H9 (cell line): ENCODE measurements around the gene GSE1. TPM values are rescaled to one million over a fixed set of nuclear protein-coding genes. Genes with fewer than 3 reads are reported as not detected.
"Not testable (repeated sequence)": the region's sequence is repeated elsewhere in the genome, so short reads cannot be mapped to it uniquely, and the experiment has no call there.

Experiments
- DNase-seq: peaks from one replicate; pipeline ENCODE4 v3.0.0-alpha.2; 2017
- H2AFZ ChIP-seq: one replicate; pipeline ENCODE4 v1.6.1; 2013; ENCODE audit warnings: mild to moderate bottlenecking, low read length, control low read depth, moderate library complexity
- H2AK5ac ChIP-seq: 2 replicates; pipeline ENCODE4 v1.6.1; 2013; ENCODE audit warnings: low read length, control low read depth, mixed read lengths; ENCODE audit not compliant: insufficient read length
- H2BK120ac ChIP-seq: one replicate; pipeline ENCODE4 v1.6.1; 2013; ENCODE audit warnings: low read depth, mild to moderate bottlenecking, low read length, control low read depth, inconsistent platforms; ENCODE audit not compliant: poor library complexity, severe bottlenecking
- H2BK12ac ChIP-seq: 2 replicates; pipeline ENCODE4 v1.6.1; 2013; ENCODE audit warnings: low read length, control low read depth, mixed read lengths, low read depth; ENCODE audit not compliant: insufficient read length
- H2BK15ac ChIP-seq: 2 replicates; pipeline ENCODE4 v1.6.1; 2013; ENCODE audit warnings: low read depth, low read length, control low read depth
- H2BK20ac ChIP-seq: one replicate; pipeline ENCODE4 v1.6.1; 2013; ENCODE audit warnings: low read depth, mild to moderate bottlenecking, low read length, control low read depth, inconsistent platforms; ENCODE audit not compliant: poor library complexity, severe bottlenecking
- H2BK5ac ChIP-seq: 2 replicates; pipeline ENCODE4 v1.6.1; 2013; ENCODE audit warnings: low read length, control low read depth, mixed read lengths; ENCODE audit not compliant: insufficient read length
- H3K14ac ChIP-seq: 2 replicates; pipeline ENCODE4 v1.6.1; 2013; ENCODE audit warnings: low read length, control low read depth; ENCODE audit not compliant: insufficient read depth
- H3K18ac ChIP-seq: 2 replicates; pipeline ENCODE4 v1.6.1; 2013; ENCODE audit warnings: low read depth, mild to moderate bottlenecking, mixed read lengths, low read length, control low read depth; ENCODE audit not compliant: insufficient read length
- H3K23ac ChIP-seq: 2 replicates; pipeline ENCODE4 v1.6.1; 2013; ENCODE audit warnings: low read length, control low read depth, mixed read lengths, low read depth; ENCODE audit not compliant: insufficient read length
- H3K23me2 ChIP-seq: 2 replicates; pipeline ENCODE4 v1.6.1; 2013; ENCODE audit warnings: low read depth, mild to moderate bottlenecking, mixed read lengths, low read length, control low read depth; ENCODE audit not compliant: insufficient read length, poor library complexity, severe bottlenecking
- H3K27ac ChIP-seq: 2 replicates; pipeline ENCODE4 v1.5.1; 2013; ENCODE audit warnings: low read length, control low read depth, mixed read lengths, low read depth; ENCODE audit not compliant: insufficient read length
- H3K27me3 ChIP-seq: 2 replicates; pipeline ENCODE4 v1.6.1; 2013; ENCODE audit warnings: low read length, control low read depth, inconsistent platforms; ENCODE audit not compliant: insufficient read depth
- H3K4ac ChIP-seq: 2 replicates; pipeline ENCODE4 v1.6.1; 2013; ENCODE audit warnings: low read depth, mild to moderate bottlenecking, control low read depth, inconsistent platforms, low read length, moderate library complexity
- H3K4me1 ChIP-seq: 2 replicates; pipeline ENCODE4 v1.6.1; 2013; ENCODE audit warnings: low read length, control low read depth, inconsistent platforms; ENCODE audit not compliant: insufficient read depth
- H3K4me2 ChIP-seq: 2 replicates; pipeline ENCODE4 v1.6.1; 2013; ENCODE audit warnings: low read length, control low read depth, mixed read lengths; ENCODE audit not compliant: insufficient read length, insufficient read depth
- H3K56ac ChIP-seq: 2 replicates; pipeline ENCODE4 v1.6.1; 2013; ENCODE audit warnings: low read depth, mild to moderate bottlenecking, mixed read lengths, low read length, control low read depth; ENCODE audit not compliant: insufficient read length
- H3K79me1 ChIP-seq: 2 replicates; pipeline ENCODE4 v1.6.1; 2013; ENCODE audit warnings: low read depth, mild to moderate bottlenecking, moderate library complexity, low read length, control low read depth, inconsistent platforms; ENCODE audit not compliant: insufficient read depth, poor library complexity, severe bottlenecking
- H3K79me2 ChIP-seq: 2 replicates; pipeline ENCODE4 v1.6.1; 2013; ENCODE audit warnings: low read length, control low read depth, inconsistent platforms; ENCODE audit not compliant: insufficient read depth
- H3K9ac ChIP-seq: 2 replicates; pipeline ENCODE4 v1.6.1; 2013; ENCODE audit warnings: low read length, control low read depth, mixed read lengths; ENCODE audit not compliant: insufficient read length; ENCODE audit errors: extremely low read depth
- H3K9me3 ChIP-seq: one replicate; pipeline ENCODE4 v1.6.1; 2013; ENCODE audit warnings: low read depth, low read length, inconsistent platforms; ENCODE audit not compliant: control insufficient read depth
- H3T11ph ChIP-seq: one replicate; pipeline ENCODE4 v1.6.1; 2013; ENCODE audit warnings: mild to moderate bottlenecking, low read length, control low read depth, inconsistent platforms
- H4K20me1 ChIP-seq: one replicate; pipeline ENCODE4 v1.6.1; 2013; ENCODE audit not compliant: control insufficient read depth, insufficient read length, insufficient read depth
- H4K5ac ChIP-seq: 2 replicates; pipeline ENCODE4 v1.6.1; 2013; ENCODE audit warnings: low read depth, mild to moderate bottlenecking, mixed read lengths, low read length, control low read depth; ENCODE audit not compliant: insufficient read length
- H4K8ac ChIP-seq: replicated peaks from 2 replicates; pipeline ENCODE4 v1.6.1; 2013; ENCODE audit warnings: low read length, control low read depth, mixed read lengths, low read depth; ENCODE audit not compliant: insufficient read length
- H4K91ac ChIP-seq: 2 replicates; pipeline ENCODE4 v1.6.1; 2013; ENCODE audit warnings: low read depth, mild to moderate bottlenecking, moderate library complexity, mixed read lengths, low read length, control low read depth; ENCODE audit not compliant: insufficient read length
- H3K27ac Mint-ChIP-seq, 3 experiments: 2 replicates in 2 of 3; 3 replicates in 1 of 3; pipeline ENCODE4 v1.8.0; 2020 to 2021; ENCODE audit warnings: mixed read lengths in 3 of 3, mild to moderate bottlenecking in 1 of 3, moderate library complexity in 1 of 3
- H3K27me3 Mint-ChIP-seq: 2 replicates; pipeline ENCODE4 v1.8.0; 2021; ENCODE audit warnings: low read depth, mild to moderate bottlenecking, moderate library complexity, mixed read lengths
- H3K36me3 Mint-ChIP-seq, 3 experiments: 2 replicates in 2 of 3; 3 replicates in 1 of 3; pipeline ENCODE4 v1.8.0; 2020 to 2021; ENCODE audit warnings: low read depth in 3 of 3, mixed read lengths in 3 of 3; ENCODE audit not compliant: insufficient read depth in 1 of 3
- H3K4me1 Mint-ChIP-seq, 2 experiments: 2 replicates each; pipeline ENCODE4 v1.8.0; 2020; ENCODE audit warnings: mixed read lengths in 2 of 2
- H3K4me3 Mint-ChIP-seq, 2 experiments: 2 replicates in 1 of 2; 3 replicates in 1 of 2; pipeline ENCODE4 v1.8.0; 2020 to 2021; ENCODE audit warnings: mild to moderate bottlenecking in 2 of 2, mixed read lengths in 2 of 2, moderate library complexity in 1 of 2
- H3K9me3 Mint-ChIP-seq, 2 experiments: 2 replicates in 1 of 2; 3 replicates in 1 of 2; pipeline ENCODE4 v1.8.0; 2020; ENCODE audit warnings: mild to moderate bottlenecking in 2 of 2, mixed read lengths in 2 of 2, moderate library complexity in 1 of 2
- WGBS: extraction: QIAGEN DNeasy Blood & Tissue Kit; methylation state at CpG from one replicate; pipeline ENCODE4 v1.1.7; 2013; ENCODE audit warnings: missing lambda C conversion rate, low lambda C conversion rate, mixed read lengths; ENCODE audit not compliant: insufficient read length; ENCODE audit errors: extremely low coverage; 5-methylcytosine and 5-hydroxymethylcytosine counted together
- total RNA-seq: library from RNA; stranded (reverse); gene quantifications from 2 replicates; pipeline ENCODE4 v1.2.1, GENCODE V29; 2021
- TF ChIP-seq, protein P1 (sequence below): fragments of 200-600 bp; sonication (generic); conservative IDR thresholded peaks from 3 replicates; pipeline ENCODE4 v1.8.0; 2021; ENCODE audit warnings: antibody characterized with exemption, mild to moderate bottlenecking

GSE1 gene
- total RNA-seq, 1 experiment from 2014 or later, result 125 TPM

- peaks cover 5% of the 10 kb centered on the region; the same call in 1 of the 2 replicates for H3K79me2 ChIP-seq
Measured at GRCh38 chr16:85591381-85591780, 21.7 kb upstream of the GSE1 start.

GRCh38 chr16:85592277-85592676 is 20.8 kb upstream of the GSE1 start:
- not testable (repeated sequence) for H3K27me3 Mint-ChIP-seq, H3K23me2 ChIP-seq, H3K4ac ChIP-seq, H3K27ac ChIP-seq, H3K36me3 Mint-ChIP-seq, DNase-seq, H3K4me2 ChIP-seq, H4K91ac ChIP-seq, H2BK5ac ChIP-seq, H3T11ph ChIP-seq, H3K14ac ChIP-seq, H3K27me3 ChIP-seq, H3K18ac ChIP-seq, H3K23ac ChIP-seq, H3K27ac Mint-ChIP-seq, H4K20me1 ChIP-seq, H2BK20ac ChIP-seq, H3K79me2 ChIP-seq, H2AFZ ChIP-seq, H3K4me1 ChIP-seq, H3K9ac ChIP-seq, H3K79me1 ChIP-seq, H3K9me3 ChIP-seq, H2BK15ac ChIP-seq, H4K8ac ChIP-seq, H2BK120ac ChIP-seq, H3K9me3 Mint-ChIP-seq, H2AK5ac ChIP-seq, H2BK12ac ChIP-seq, H3K56ac ChIP-seq, H4K5ac ChIP-seq, H3K4me3 Mint-ChIP-seq
- WGBS, result no CpG with 5 or more reads among the region's 8 CpGs
- peaks cover 31 to 33% of the 10 kb centered on the region in 2 experiments for H3K4me1 Mint-ChIP-seq

More at GRCh38 chr16:85591381-85591780, 21.7 kb upstream of the GSE1 start:
- H2AK5ac ChIP-seq, result no peak overlapping the region
- H3K27ac ChIP-seq, result no peak overlapping the region
- Mint-ChIP-seq H3K27ac (no peak overlapping the region; a peak in 1 of 7 replicates), H3K36me3 (peaks cover 0 to 7% (median 1%) of the 10 kb centered on the region in 3 experiments; a peak in 3 of 7 replicates), H3K9me3 (no peaks in the 10 kb centered on the region), H3K4me3 (no peak overlapping the region), H3K4me1 (peaks cover 36 to 38% of the 10 kb centered on the region in 2 experiments), H3K27me3 (no peaks in the 10 kb centered on the region; the same call in 1 of the 2 replicates)
- H3K9ac ChIP-seq, result no peak overlapping the region
- no peak overlapping the region for H2BK15ac ChIP-seq
- H3K14ac ChIP-seq, result no peak overlapping the region
- WGBS, result no CpG with 5 or more reads among the region's 11 CpGs
- no peak overlapping the region for H3T11ph ChIP-seq
- H3K18ac ChIP-seq, result no peak overlapping the region
- TF ChIP-seq, protein P1, sequence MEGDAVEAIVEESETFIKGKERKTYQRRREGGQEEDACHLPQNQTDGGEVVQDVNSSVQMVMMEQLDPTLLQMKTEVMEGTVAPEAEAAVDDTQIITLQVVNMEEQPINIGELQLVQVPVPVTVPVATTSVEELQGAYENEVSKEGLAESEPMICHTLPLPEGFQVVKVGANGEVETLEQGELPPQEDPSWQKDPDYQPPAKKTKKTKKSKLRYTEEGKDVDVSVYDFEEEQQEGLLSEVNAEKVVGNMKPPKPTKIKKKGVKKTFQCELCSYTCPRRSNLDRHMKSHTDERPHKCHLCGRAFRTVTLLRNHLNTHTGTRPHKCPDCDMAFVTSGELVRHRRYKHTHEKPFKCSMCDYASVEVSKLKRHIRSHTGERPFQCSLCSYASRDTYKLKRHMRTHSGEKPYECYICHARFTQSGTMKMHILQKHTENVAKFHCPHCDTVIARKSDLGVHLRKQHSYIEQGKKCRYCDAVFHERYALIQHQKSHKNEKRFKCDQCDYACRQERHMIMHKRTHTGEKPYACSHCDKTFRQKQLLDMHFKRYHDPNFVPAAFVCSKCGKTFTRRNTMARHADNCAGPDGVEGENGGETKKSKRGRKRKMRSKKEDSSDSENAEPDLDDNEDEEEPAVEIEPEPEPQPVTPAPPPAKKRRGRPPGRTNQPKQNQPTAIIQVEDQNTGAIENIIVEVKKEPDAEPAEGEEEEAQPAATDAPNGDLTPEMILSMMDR, result no peak
- no peak overlapping the region for H2AFZ ChIP-seq
- H3K56ac ChIP-seq, result no peak overlapping the region
- H3K23ac ChIP-seq, result no peak overlapping the region
- no peak overlapping the region for H2BK12ac ChIP-seq
- no peaks in the 10 kb centered on the region for H3K27me3 ChIP-seq
- no peak overlapping the region for H2BK120ac ChIP-seq
- H2BK20ac ChIP-seq, result no peak overlapping the region
- no peak overlapping the region for H4K91ac ChIP-seq
- H3K4me2 ChIP-seq, result no peak overlapping the region
- H3K23me2 ChIP-seq, result no peaks in the 10 kb centered on the region
- H4K5ac ChIP-seq, result no peak overlapping the region
- no peaks in the 10 kb centered on the region for H3K9me3 ChIP-seq
- H3K4me1 ChIP-seq, result 0 out of 2 replicates have a peak, but pooled peaks cover 1% of the 10 kb centered on the region
- no peak overlapping the region for H4K8ac ChIP-seq
- H2BK5ac ChIP-seq, result no peak overlapping the region
- H3K79me1 ChIP-seq, result no peaks in the 10 kb centered on the region
- no peaks in the 10 kb centered on the region for H4K20me1 ChIP-seq
- no peak overlapping the region for H3K4ac ChIP-seq
- DNase-seq, result no peak
